Effector memory CD4-positive, alpha-beta T cell (primary cell): ENCODE measurements around the gene SUPT3H.

Experiments
- DNase-seq, 3 donors: peaks; one replicate each; pipeline ENCODE4 v3.0.0-alpha.2; 2020
- H3K27ac ChIP-seq: 2 replicates; pipeline ENCODE4 v1.7.0; 2013; ENCODE audit warnings: mild to moderate bottlenecking, low read length, moderate library complexity; ENCODE audit not compliant: insufficient read depth, poor library complexity, severe bottlenecking
- H3K27me3 ChIP-seq: replicated peaks from 2 replicates; pipeline ENCODE4 v1.7.0; 2013; ENCODE audit warnings: mild to moderate bottlenecking, low read length; ENCODE audit not compliant: insufficient read depth, control insufficient read depth, poor library complexity, severe bottlenecking
- H3K36me3 ChIP-seq: 2 replicates; pipeline ENCODE4 v1.7.0; 2013; ENCODE audit warnings: mild to moderate bottlenecking, low read length, moderate library complexity; ENCODE audit not compliant: control insufficient read depth, insufficient read depth
- H3K4me1 ChIP-seq: 2 replicates; pipeline ENCODE4 v1.7.0; 2013; ENCODE audit warnings: low read length, mild to moderate bottlenecking; ENCODE audit not compliant: control insufficient read depth, insufficient read depth, poor library complexity, severe bottlenecking
- H3K4me3 ChIP-seq: 2 replicates; pipeline ENCODE4 v1.7.0; 2013; ENCODE audit warnings: low read length, low read depth, mild to moderate bottlenecking; ENCODE audit not compliant: insufficient read depth, poor library complexity, severe bottlenecking
- H3K9me3 ChIP-seq: 2 replicates; pipeline ENCODE4 v1.7.0; 2013; ENCODE audit warnings: mild to moderate bottlenecking, low read length, moderate library complexity; ENCODE audit not compliant: control insufficient read depth

Gene SUPT3H

GRCh38 chr6:44779130-44779826 lies 598.5 kb downstream of the SUPT3H start:
- no peaks in the 10 kb centered on the region for H3K4me1 ChIP-seq
- DNase-seq: no peak
- no peak overlapping the region for H3K27ac ChIP-seq
- no peak overlapping the region for H3K4me3 ChIP-seq
- no peaks in the 10 kb centered on the region for H3K27me3 ChIP-seq
- H3K36me3 ChIP-seq: no peaks in the 10 kb centered on the region
- H3K9me3 ChIP-seq: no peaks in the 10 kb centered on the region
